Measurements from ENCODE around the gene BHLHE40.
A peak's percentile ranks its signal among the peaks of the same experiment; 100 is the strongest.

The BHLHE40 gene

DNA sequence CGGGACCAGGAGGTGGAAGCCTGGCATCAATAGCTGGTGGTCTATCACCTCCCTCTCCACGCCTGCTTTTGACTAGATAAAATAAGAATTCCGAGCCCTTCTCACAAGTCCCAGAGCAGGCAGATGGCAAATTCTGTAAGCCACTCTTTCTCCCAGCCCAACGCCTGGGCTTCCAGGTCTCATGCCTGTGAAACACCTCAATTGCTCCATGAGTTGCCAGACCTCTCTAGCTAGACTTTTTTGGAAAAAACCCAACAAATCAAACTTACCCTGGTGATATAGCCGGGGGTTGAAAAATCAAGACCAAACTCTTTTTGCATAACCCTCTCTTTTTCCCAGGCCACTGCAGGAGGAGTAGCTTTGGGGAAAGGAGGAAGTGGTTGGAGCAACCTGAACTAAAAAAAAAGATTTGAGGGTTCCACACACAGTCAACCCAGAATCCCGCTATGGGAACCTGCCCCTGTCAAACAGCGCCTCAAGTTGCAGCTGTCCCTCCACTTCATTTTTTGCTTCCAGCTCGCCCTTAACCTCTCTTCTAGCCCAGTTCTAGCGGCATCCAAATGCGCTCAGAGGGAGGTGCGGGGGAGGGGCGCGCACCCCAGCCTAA, 7.0 kb downstream of the BHLHE40 start:
- H3K27ac ChIP-seq (ENCODE audit: low read depth, low read length): no peak overlapping the region
- H4K20me1 ChIP-seq (ENCODE audit: low read depth, low read length): 0 out of 2 replicates have a peak, but pooled peaks cover 5% of the 10 kb centered on the region
- no peaks in the 10 kb centered on the region for H3K9me3 ChIP-seq (ENCODE audit: insufficient read depth, low read length)
- H2AFZ ChIP-seq (ENCODE audit: low read depth, low read length, severe bottlenecking): peak overlapping the region; percentile 65
- peak overlapping the region; percentile 33; the same call in 1 of the 2 replicates for H3K9ac ChIP-seq (ENCODE audit: low read length)
- TF ChIP-seq CTCF (IDR thresholded peaks at IDR 0.05; ENCODE audit: insufficient read depth, low read length, poor library complexity, severe bottlenecking) (no peak), EZH2phosphoT487 (conservative IDR thresholded peaks at IDR 0.05; ENCODE audit: low read length) (no peak)
- H3K9me2 ChIP-seq (replicated peaks; ENCODE audit: insufficient read depth, low read length): no peaks in the 10 kb centered on the region
- no peaks in the 10 kb centered on the region for H3K27me3 ChIP-seq (ENCODE audit: low read length)
- H3F3A ChIP-seq (ENCODE audit: insufficient read depth): peaks cover 22% of the 10 kb centered on the region; the same call in 1 of the 2 replicates
- H3K79me2 ChIP-seq (ENCODE audit: insufficient read depth, low read length): no peaks in the 10 kb centered on the region
- H3K4me2 ChIP-seq (ENCODE audit: low read depth, low read length, poor library complexity, severe bottlenecking): peak overlapping the region; percentile 58
- H3K4me3 ChIP-seq (ENCODE audit: insufficient read depth, low read length, poor library complexity, severe bottlenecking): peak overlapping the region; percentile 42
- H3K36me3 ChIP-seq (ENCODE audit: low read length): peaks cover 14% of the 10 kb centered on the region

DNA sequence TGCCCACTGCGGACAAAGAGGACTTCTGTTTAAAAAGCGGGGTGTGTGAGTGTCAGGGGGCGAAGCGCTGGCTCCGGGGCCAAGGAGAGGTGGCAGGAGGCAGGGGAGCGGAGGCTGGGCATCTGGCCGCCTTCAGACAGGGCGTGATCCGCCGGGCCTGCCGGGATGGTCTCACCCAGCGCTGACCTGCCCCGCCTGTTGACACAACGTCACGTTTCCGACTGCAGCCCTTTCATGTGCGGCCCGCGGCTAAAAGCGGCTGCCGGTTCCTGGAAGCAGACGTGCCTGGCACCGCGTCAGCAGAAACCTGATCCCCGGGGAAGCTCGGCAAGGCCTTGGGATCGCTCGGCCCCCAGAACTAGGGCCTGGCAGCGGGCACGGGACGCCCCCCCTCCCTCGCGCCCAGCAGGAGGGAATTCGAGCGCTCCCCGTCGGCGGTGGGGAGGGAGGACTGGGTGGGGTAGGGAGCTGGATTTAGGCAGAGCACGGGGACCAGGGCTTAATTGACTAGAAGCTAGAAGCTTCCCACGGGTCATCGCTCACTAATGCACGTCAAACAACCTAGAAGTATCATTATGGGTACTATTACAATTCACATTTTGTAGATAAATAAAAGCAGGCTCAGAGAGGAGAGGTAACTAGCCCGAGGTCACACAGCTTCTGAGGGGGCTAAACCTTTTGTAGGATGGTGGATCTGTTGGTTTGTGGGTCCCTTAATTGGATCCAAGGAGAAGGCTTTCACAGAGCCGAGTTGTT, 7.7 kb downstream of the BHLHE40 start:
- Histone ChIP-seq H3K9ac (ENCODE audit: low read length) (peak overlapping the region; percentile 33; the same call in 1 of the 2 replicates), H3K36me3 (ENCODE audit: low read length) (peaks cover 7% of the 10 kb centered on the region)

GRCh38 chr3:4987538-4988296, 8.5 kb downstream of the BHLHE40 start:
- TF ChIP-seq EZH2phosphoT487 (conservative IDR thresholded peaks at IDR 0.05; ENCODE audit: low read length) (no peak), CTCF (IDR thresholded peaks at IDR 0.05; ENCODE audit: insufficient read depth, low read length, poor library complexity, severe bottlenecking) (no peak)
- peak overlapping the region; percentile 33; the same call in 1 of the 2 replicates for H3K9ac ChIP-seq (ENCODE audit: low read length)
- no peak overlapping the region for H3K27ac ChIP-seq (ENCODE audit: low read depth, low read length)
- H3F3A ChIP-seq (ENCODE audit: insufficient read depth): peaks cover 17% of the 10 kb centered on the region; the same call in 1 of the 2 replicates
- no peaks in the 10 kb centered on the region for H3K36me3 ChIP-seq (ENCODE audit: low read length)
- no peaks in the 10 kb centered on the region for H3K9me3 ChIP-seq (ENCODE audit: insufficient read depth, low read length)
- H3K9me2 ChIP-seq (replicated peaks; ENCODE audit: insufficient read depth, low read length): no peaks in the 10 kb centered on the region
- H3K4me3 ChIP-seq (ENCODE audit: insufficient read depth, low read length, poor library complexity, severe bottlenecking): no peak overlapping the region
- H2AFZ ChIP-seq (ENCODE audit: low read depth, low read length, severe bottlenecking): no peak overlapping the region
- H3K27me3 ChIP-seq (ENCODE audit: low read length): no peaks in the 10 kb centered on the region
- no peaks in the 10 kb centered on the region for H4K20me1 ChIP-seq (ENCODE audit: low read depth, low read length)
- peak overlapping the region; percentile 58 for H3K4me2 ChIP-seq (ENCODE audit: low read depth, low read length, poor library complexity, severe bottlenecking)
- H3K79me2 ChIP-seq (ENCODE audit: insufficient read depth, low read length): no peaks in the 10 kb centered on the region

More for the DNA sequence above, 7.7 kb downstream of the BHLHE40 start:
- Histone ChIP-seq H4K20me1 (ENCODE audit: low read depth, low read length) (no peaks in the 10 kb centered on the region), H3K4me2 (ENCODE audit: low read depth, low read length, poor library complexity, severe bottlenecking) (peak overlapping the region; percentile 58), H3K27ac (ENCODE audit: low read depth, low read length) (no peak overlapping the region), H3K9me3 (ENCODE audit: insufficient read depth, low read length) (no peaks in the 10 kb centered on the region), H3K9me2 (replicated peaks; ENCODE audit: insufficient read depth, low read length) (no peaks in the 10 kb centered on the region), H3K27me3 (ENCODE audit: low read length) (no peaks in the 10 kb centered on the region), H2AFZ (ENCODE audit: low read depth, low read length, severe bottlenecking) (peak overlapping the region; percentile 65), H3K79me2 (ENCODE audit: insufficient read depth, low read length) (no peaks in the 10 kb centered on the region), H3F3A (ENCODE audit: insufficient read depth) (peaks cover 19% of the 10 kb centered on the region; the same call in 1 of the 2 replicates), H3K4me3 (ENCODE audit: insufficient read depth, low read length, poor library complexity, severe bottlenecking) (peak overlapping the region; percentile 42)
- TF ChIP-seq CTCF (IDR thresholded peaks at IDR 0.05; ENCODE audit: insufficient read depth, low read length, poor library complexity, severe bottlenecking): no peak
- 0 out of 2 replicates have a peak, but pooled peaks have one; percentile 70 for TF ChIP-seq EZH2phosphoT487 (conservative IDR thresholded peaks at IDR 0.05; ENCODE audit: low read length)
